Caco-2 (cell line): ENCODE data around the gene FOXP1. TPM values are rescaled to one million over a fixed set of nuclear protein-coding genes. Genes with fewer than 3 reads are reported as not detected.

Experiments used
- BruUV-seq: library from RNA; stranded (reverse); fragments of 400-500 nt; replicated peaks from 2 replicates; lab custom pipeline; 2021; lab: Mats Ljungman, UMichigan
- CTCF ChIA-PET: fragments of 300-600 bp; sonication (Branson Sonifier 250); formaldehyde crosslinking; loops from one replicate; lab custom pipeline; 2022; ENCODE audit warnings: antibody characterized with exemption; lab: Charles Lee
- POLR2A ChIA-PET: fragments of 300-600 bp; sonication (Branson Sonifier 250); formaldehyde crosslinking; loops from one replicate; lab custom pipeline; 2022; ENCODE audit warnings: antibody characterized with exemption; lab: Charles Lee
- DNase-seq, 2 experiments: peaks; one replicate each; pipeline versions ENCODE4 v3.0.0 to v3.0.0-alpha.2; 2020 to 2022
- H3K27me3 ChIP-seq: replicated peaks from 2 replicates; pipeline ENCODE4 v1.6.0; 2011; ENCODE audit warnings: low read length; ENCODE audit not compliant: control insufficient read depth, insufficient read depth
- H3K36me3 ChIP-seq: 2 replicates; pipeline ENCODE4 v1.5.1; 2011; ENCODE audit warnings: low read length; ENCODE audit not compliant: control insufficient read depth, insufficient read depth
- H3K4me1 ChIP-seq: fragments of 250-450 bp; sonication (Bioruptor Pico); 2 replicates; pipeline ENCODE4 v1.5.1; 2020; ENCODE audit warnings: mild to moderate bottlenecking
- H3K4me3 ChIP-seq: 2 replicates; pipeline ENCODE4 v1.5.1; 2011; ENCODE audit warnings: low read depth, mild to moderate bottlenecking, control low read depth, low read length
- H3K9me3 ChIP-seq: fragments of 250-450 bp; sonication (Bioruptor Pico); 2 replicates; pipeline ENCODE4 v1.5.1; 2020; ENCODE audit warnings: mild to moderate bottlenecking, moderate library complexity
- H3K27ac Mint-ChIP-seq: one replicate; pipeline ENCODE4 v1.8.0; 2022; ENCODE audit warnings: mixed read lengths; ENCODE audit not compliant: unreplicated experiment
- H3K27me3 Mint-ChIP-seq: one replicate; pipeline ENCODE4 v1.8.0; 2022; ENCODE audit warnings: mixed read lengths; ENCODE audit not compliant: insufficient read depth, unreplicated experiment
- H3K36me3 Mint-ChIP-seq: one replicate; pipeline ENCODE4 v1.8.0; 2022; ENCODE audit warnings: mild to moderate bottlenecking, mixed read lengths; ENCODE audit not compliant: insufficient read depth, unreplicated experiment
- H3K4me1 Mint-ChIP-seq: one replicate; pipeline ENCODE4 v1.8.0; 2022; ENCODE audit warnings: low read depth, mixed read lengths; ENCODE audit not compliant: unreplicated experiment
- H3K4me3 Mint-ChIP-seq: one replicate; pipeline ENCODE4 v1.8.0; 2022; ENCODE audit warnings: mild to moderate bottlenecking, moderate library complexity, mixed read lengths; ENCODE audit not compliant: unreplicated experiment
- H3K9me3 Mint-ChIP-seq: one replicate; pipeline ENCODE4 v1.8.0; 2022; ENCODE audit warnings: mixed read lengths; ENCODE audit not compliant: unreplicated experiment
- CTCF ChIP-seq, 2 experiments: fragments of 200-600 bp in 1 of 2; IDR thresholded peaks; 1 replicate in 1 of 2; 2 replicates in 1 of 2; pipeline versions ENCODE4 v1.5.1 to v1.8.0; 2011 to 2022; ENCODE audit warnings: antibody characterized with exemption in 1 of 2, control low read depth in 1 of 2, inconsistent platforms in 1 of 2, low read depth in 1 of 2, low read length in 1 of 2, mild to moderate bottlenecking in 1 of 2, moderate library complexity in 1 of 2; ENCODE audit not compliant: insufficient read depth in 1 of 2, severe bottlenecking in 1 of 2, unreplicated experiment in 1 of 2
- intact Hi-C: fragments of 100-400 bp; cut with micrococcal nuclease; formaldehyde crosslinking; loops from one replicate; pipeline ENCODE4 v1.10.0; 2022; ENCODE audit not compliant: unreplicated experiment
- total RNA-seq: library from RNA; stranded (reverse); gene quantifications from 2 replicates; pipeline ENCODE4 v1.2.3, GENCODE V29; 2022

Gene FOXP1
- total RNA-seq, 1 experiment from 2014 or later, result 131 TPM

- intact Hi-C loops, result no loop called here
- Histone ChIP-seq H3K4me1 (no peaks in the 10 kb centered on the region), H3K27me3 (no peaks in the 10 kb centered on the region), H3K4me3 (no peak overlapping the region), H3K9me3 (no peaks in the 10 kb centered on the region), H3K36me3 (peaks cover 5% of the 10 kb centered on the region)
- no peak for TF ChIP-seq CTCF (IDR thresholded peaks at IDR 0.05; ENCODE audit: insufficient read depth in 1 of 2, low read depth in 1 of 2, low read length in 1 of 2, severe bottlenecking in 1 of 2, unreplicated experiment in 1 of 2)
- CTCF ChIA-PET, result no interaction called here
- Mint-ChIP-seq H3K9me3 (no peaks in the 10 kb centered on the region), H3K4me1 (peaks cover 5% of the 10 kb centered on the region), H3K27ac (peak overlapping the region; percentile 57), H3K27me3 (no peaks in the 10 kb centered on the region), H3K4me3 (no peak overlapping the region), H3K36me3 (peaks cover 88% of the 10 kb centered on the region)
- POLR2A ChIA-PET, result no interaction called here
- peak in 1 of 2 experiments; percentile 23 for DNase-seq
- BruUV-seq, result no TSS peak
These were observed 600.8 kb downstream of the FOXP1 start for GRCh38 chr3:70982700-70983140.

GRCh38 chr3:70982284-70982683 lies 601.2 kb downstream of the FOXP1 start:
- Histone ChIP-seq H3K27me3 (no peaks in the 10 kb centered on the region), H3K4me1 (no peaks in the 10 kb centered on the region), H3K9me3 (no peaks in the 10 kb centered on the region), H3K36me3 (peaks cover 4% of the 10 kb centered on the region), H3K4me3 (no peak overlapping the region)
- Mint-ChIP-seq H3K9me3 (no peaks in the 10 kb centered on the region), H3K27me3 (no peaks in the 10 kb centered on the region), H3K36me3 (peaks cover 87% of the 10 kb centered on the region), H3K4me1 (peaks cover 5% of the 10 kb centered on the region), H3K27ac (peak overlapping the region; percentile 18), H3K4me3 (no peak overlapping the region)
- DNase-seq, result no peak
- intact Hi-C loops, result no loop called here
- POLR2A ChIA-PET, result no interaction called here
- no TSS peak for BruUV-seq
- CTCF ChIA-PET, result no interaction called here
- no peak for TF ChIP-seq CTCF (IDR thresholded peaks at IDR 0.05; ENCODE audit: insufficient read depth in 1 of 2, low read depth in 1 of 2, low read length in 1 of 2, severe bottlenecking in 1 of 2, unreplicated experiment in 1 of 2)

- H3K27ac Mint-ChIP-seq, result peak overlapping the region; percentile 18
- Histone ChIP-seq H3K4me1 (no peaks in the 10 kb centered on the region), H3K4me3 (no peak overlapping the region), H3K36me3 (peaks cover 4% of the 10 kb centered on the region), H3K9me3 (no peaks in the 10 kb centered on the region), H3K27me3 (no peaks in the 10 kb centered on the region)
- POLR2A ChIA-PET, result no interaction called here
- no peak for TF ChIP-seq CTCF (IDR thresholded peaks at IDR 0.05; ENCODE audit: insufficient read depth in 1 of 2, low read depth in 1 of 2, low read length in 1 of 2, severe bottlenecking in 1 of 2, unreplicated experiment in 1 of 2)
- CTCF ChIA-PET, result no interaction called here
- no peak overlapping the region for H3K4me3 Mint-ChIP-seq
- peaks cover 5% of the 10 kb centered on the region for H3K4me1 Mint-ChIP-seq
- H3K9me3 Mint-ChIP-seq, result no peaks in the 10 kb centered on the region
- no peaks in the 10 kb centered on the region for H3K27me3 Mint-ChIP-seq
- DNase-seq, result no peak
- peaks cover 85% of the 10 kb centered on the region for H3K36me3 Mint-ChIP-seq
- intact Hi-C loops, result no loop called here
- BruUV-seq, result no TSS peak
These were observed 602.2 kb downstream of the FOXP1 start for GRCh38 chr3:70981231-70981880.
